ENCODE measurements around the gene CRYGS.

DNA sequence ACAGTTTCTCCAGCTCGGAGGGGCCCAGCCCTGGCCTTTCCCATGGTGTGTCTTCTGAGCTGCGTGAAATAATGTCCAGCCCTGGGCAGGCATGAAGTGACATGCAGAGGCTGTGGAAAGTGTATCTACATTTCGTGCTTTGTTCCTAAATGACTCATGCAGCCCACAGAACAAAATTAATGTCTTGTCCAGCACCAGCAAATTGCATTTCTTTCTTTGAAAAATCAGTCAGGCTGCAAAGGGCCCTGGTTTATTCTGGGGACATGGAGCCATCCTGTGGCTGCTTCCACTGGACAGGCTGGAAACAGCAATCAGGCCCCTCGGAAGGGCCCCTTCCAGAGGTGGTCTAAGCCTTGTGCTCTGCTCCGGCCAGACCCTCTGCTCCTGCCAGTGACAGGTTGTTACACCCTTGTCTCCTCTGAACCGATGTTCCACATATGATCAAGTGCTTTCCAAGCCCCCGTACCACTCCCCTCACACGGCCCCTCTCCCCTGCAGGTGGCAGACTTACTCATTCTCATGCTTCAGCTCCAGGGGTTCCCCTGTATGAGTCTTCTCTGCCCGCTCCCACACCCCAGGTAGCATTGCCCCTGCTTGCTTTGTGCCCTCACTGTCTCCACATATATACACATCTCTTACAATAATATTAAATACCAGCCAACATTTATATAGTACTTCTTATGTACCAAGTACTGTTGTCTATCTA is 33.7 kb downstream of the CRYGS start:
- TF ChIP-seq REST (IDR thresholded peaks at IDR 0.05) = no peak
- TF ChIP-seq CTCF (IDR thresholded peaks at IDR 0.05) = no peak
- TF ChIP-seq POLR2A (IDR thresholded peaks at IDR 0.05; ENCODE audit: low read length) = no peak
- TF ChIP-seq RAD21 (conservative IDR thresholded peaks at IDR 0.05 in 1 of 2, IDR thresholded peaks at IDR 0.05 in 1 of 2) = no peak
- TF ChIP-seq NR3C1 (IDR thresholded peaks at IDR 0.05) = no peak
- TF ChIP-seq EP300 (IDR thresholded peaks at IDR 0.05) = no peak
- no peak for TF ChIP-seq CEBPB (IDR thresholded peaks at IDR 0.05)
- TF ChIP-seq BHLHE40 (IDR thresholded peaks at IDR 0.05; ENCODE audit: low read depth, low read length) = no peak
- TF ChIP-seq SMC3 (IDR thresholded peaks at IDR 0.05) = no peak
- TF ChIP-seq RFX5 (IDR thresholded peaks at IDR 0.05) = no peak
- TF ChIP-seq JUN (IDR thresholded peaks at IDR 0.05) = no peak
- TF ChIP-seq MAZ (IDR thresholded peaks at IDR 0.05; ENCODE audit: borderline replicate concordance, low read depth, low read length) = no peak
- no peak for TF ChIP-seq POLR2AphosphoS2 (conservative IDR thresholded peaks at IDR 0.05; ENCODE audit: low read length)
- TF ChIP-seq ESRRA (IDR thresholded peaks at IDR 0.05; ENCODE audit: borderline replicate concordance, low read length) = no peak

All from A549 (cell line).